ENCODE results near the gene GPR149.

DNA sequence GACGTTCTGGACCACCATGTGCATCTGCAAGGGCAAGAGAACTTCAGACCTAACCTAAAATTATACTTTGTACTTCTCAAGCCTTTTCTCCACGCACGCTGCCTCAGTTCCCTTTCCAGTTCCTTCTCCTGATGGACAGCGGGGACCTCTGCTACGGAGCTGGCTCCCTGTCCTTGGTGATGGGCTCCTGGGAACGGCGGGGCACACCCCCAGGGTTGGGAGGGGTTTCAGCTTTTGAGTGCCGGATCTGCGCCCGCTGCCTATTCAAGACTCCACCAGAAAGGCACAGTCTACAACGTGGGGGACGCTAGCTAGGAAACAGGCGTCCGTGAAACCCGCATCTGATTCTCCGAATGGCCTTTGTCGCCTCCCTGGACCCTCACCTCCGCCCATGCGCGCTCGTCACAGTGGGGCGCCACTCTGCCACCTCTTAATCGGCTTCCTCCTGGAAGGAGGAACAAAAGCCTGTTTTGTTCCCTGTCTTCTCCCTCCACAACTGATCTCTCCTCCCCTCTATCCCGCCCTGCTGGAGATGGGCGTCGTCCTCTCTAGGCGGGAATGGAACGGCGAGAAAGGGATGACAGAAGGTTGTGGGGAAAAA lies 2.2 kb downstream of the GPR149 start:
- TF ChIP-seq EZH2 (IDR thresholded peaks at IDR 0.05) (no peak), POLR2AphosphoS5 (IDR thresholded peaks at IDR 0.05; ENCODE audit: borderline replicate concordance, low read depth, low read length) (no peak)

Data from SK-N-MC (cell line).